GM12878 (cell line): ENCODE measurements around the gene GRM1. TPM values are rescaled to one million over a fixed set of nuclear protein-coding genes. Genes with fewer than 3 reads are reported as not detected.

ENCODE experiments used
- ATAC-seq: fragments of 200-7000 bp; cut with Tn5 transposase; 3 replicates; pipeline ENCODE4 v1.9.1; 2020; ENCODE audit warnings: mild to moderate bottlenecking, moderate library complexity
- BruUV-seq: library from RNA; stranded (reverse); fragments of 400-500 nt; replicated peaks from 2 replicates; lab custom pipeline; 2021; lab: Mats Ljungman, UMichigan
- CTCF ChIA-PET: fragments of 300-600 bp; sonication (Branson Sonifier 250); formaldehyde crosslinking; extraction: SDS; loops from one replicate; lab custom pipeline; 2021; ENCODE audit warnings: inconsistent platforms; lab: Yijun Ruan, JAX
- POLR2A ChIA-PET: fragments of 350-600 bp; formaldehyde crosslinking; extraction: SDS; loops from one replicate; lab custom pipeline; 2021; ENCODE audit warnings: inconsistent platforms; lab: Charles Lee
- RAD21 ChIA-PET: fragments of 300-600 bp; sonication (Branson Sonifier 250); formaldehyde crosslinking; loops from one replicate; lab custom pipeline; 2023; ENCODE audit warnings: antibody characterized with exemption; ENCODE audit not compliant: unreplicated experiment; lab: Charles Lee
- SMC1A ChIA-PET: fragments of 300-600 bp; sonication (Branson Sonifier 250); formaldehyde crosslinking; loops from one replicate; lab custom pipeline; 2023; ENCODE audit not compliant: unreplicated experiment, uncharacterized antibody; lab: Charles Lee
- DNase-seq: peaks from one replicate; pipeline ENCODE4 v3.0.0-alpha.2; 2011; ENCODE audit warnings: low read depth, low spot score
- FAIRE-seq: peaks from 3 replicates; lab custom pipeline; 2011; peaks lifted over from hg19 to GRCh38; lab: Jason Lieb, UNC
- H2AFZ ChIP-seq: 2 replicates; pipeline ENCODE4 v1.6.0; 2011; ENCODE audit warnings: low read depth, low read length, control low read depth; ENCODE audit not compliant: control insufficient read depth
- H3K27ac ChIP-seq: 2 replicates; pipeline ENCODE4 v1.5.1; 2011; ENCODE audit warnings: control low read depth; ENCODE audit not compliant: control insufficient read depth, insufficient read depth
- H3K27me3 ChIP-seq, 2 experiments: replicated peaks in 1 of 2; 2 replicates each; pipeline versions ENCODE4 v1.6.0 to v1.6.1; 2011; ENCODE audit warnings: low read length in 1 of 2; ENCODE audit not compliant: control insufficient read depth in 2 of 2, insufficient read depth in 2 of 2
- H3K36me3 ChIP-seq, 2 experiments: 2 replicates each; pipeline ENCODE4 v1.5.1; 2011; ENCODE audit warnings: low read length in 1 of 2; ENCODE audit not compliant: control insufficient read depth in 2 of 2, insufficient read depth in 2 of 2
- H3K4me1 ChIP-seq: 2 replicates; pipeline ENCODE4 v1.6.1; 2011; ENCODE audit warnings: mild to moderate bottlenecking, low read length, moderate library complexity, mixed read lengths; ENCODE audit not compliant: control insufficient read depth, insufficient read depth
- H3K4me2 ChIP-seq: 2 replicates; pipeline ENCODE4 v1.6.0; 2011; ENCODE audit warnings: control low read depth; ENCODE audit not compliant: control insufficient read depth, insufficient read depth
- H3K4me3 ChIP-seq: fragments of 200-600 bp; sonication (generic); 2 replicates; pipeline ENCODE4 v1.5.1; 2016
- H3K79me2 ChIP-seq: 2 replicates; pipeline ENCODE4 v1.6.0; 2011; ENCODE audit warnings: low read length; ENCODE audit not compliant: control insufficient read depth, insufficient read depth
- H3K9ac ChIP-seq: 2 replicates; pipeline ENCODE4 v1.8.0; 2011; ENCODE audit warnings: low read length, control low read depth, mixed read lengths; ENCODE audit not compliant: control insufficient read depth, insufficient read depth
- H3K9me3 ChIP-seq: replicated peaks from 3 replicates; pipeline ENCODE4 v1.5.1; 2011; ENCODE audit warnings: mild to moderate bottlenecking, low read length; ENCODE audit not compliant: control insufficient read depth, insufficient read depth
- H4K20me1 ChIP-seq: 2 replicates; pipeline ENCODE4 v1.6.0; 2011; ENCODE audit not compliant: control insufficient read depth, insufficient read depth
- BCL11A ChIP-seq: IDR thresholded peaks from 2 replicates; pipeline ENCODE4 v1.6.1; 2011; ENCODE audit warnings: low read depth, low read length
- CUX1 ChIP-seq: IDR thresholded peaks from 2 replicates; pipeline ENCODE4 v1.6.1; 2012; ENCODE audit warnings: improper control_type of control experiment, low read depth, low read length; ENCODE audit not compliant: insufficient replicate concordance
- ETV6 ChIP-seq, 2 experiments: fragments of 450-650 bp in 1 of 2; IDR thresholded peaks in 1 of 2; conservative IDR thresholded peaks in 1 of 2; 2 replicates each; pipeline ENCODE4 v1.6.1; 2014; ENCODE audit warnings: antibody characterized with exemption in 1 of 2, borderline replicate concordance in 1 of 2, low read depth in 1 of 2, mild to moderate bottlenecking in 1 of 2, moderate library complexity in 1 of 2
- IRF4 ChIP-seq: IDR thresholded peaks from 2 replicates; pipeline ENCODE4 v1.6.1; 2011; ENCODE audit warnings: low read depth, low read length
- KAT2A ChIP-seq: conservative IDR thresholded peaks from 2 replicates; pipeline ENCODE4 v1.6.1; 2011; ENCODE audit warnings: low read depth, low read length; ENCODE audit not compliant: control insufficient read depth
- MAX ChIP-seq: IDR thresholded peaks from 2 replicates; pipeline ENCODE4 v1.6.1; 2012; ENCODE audit warnings: low read depth, low read length, improper control_type of control experiment
- NR2F1 ChIP-seq: fragments of 450-650 bp; conservative IDR thresholded peaks from 2 replicates; pipeline ENCODE4 v1.6.1; 2017; ENCODE audit warnings: mild to moderate bottlenecking
- PAX8 ChIP-seq: fragments of 450-650 bp; IDR thresholded peaks from 2 replicates; pipeline ENCODE4 v1.6.1; 2017; ENCODE audit warnings: mild to moderate bottlenecking, moderate library complexity
- SMC3 ChIP-seq: IDR thresholded peaks from 2 replicates; pipeline ENCODE4 v1.6.1; 2011; ENCODE audit warnings: low read length, improper control_type of control experiment, borderline replicate concordance
- WRNIP1 ChIP-seq: IDR thresholded peaks from 2 replicates; pipeline ENCODE4 v1.6.1; 2011; ENCODE audit warnings: low read depth, low read length, improper control_type of control experiment, borderline replicate concordance
- ZBTB40 ChIP-seq: fragments of 450-650 bp; IDR thresholded peaks from 2 replicates; pipeline ENCODE4 v1.6.1; 2016; ENCODE audit warnings: mild to moderate bottlenecking, moderate library complexity, borderline replicate concordance
- WGBS: methylation state at CpG from one replicate; pipeline ENCODE4 v1.1.6; 2016; ENCODE audit warnings: low lambda C conversion rate; ENCODE audit not compliant: insufficient replicate concordance, insufficient coverage; ENCODE audit errors: missing lambda C conversion rate; 5-methylcytosine and 5-hydroxymethylcytosine counted together
- in situ Hi-C: fragments of 300-500 bp; cut with MboI; formaldehyde crosslinking; loops from 9 replicates; pipeline ENCODE4 v1.14.3; 2018; ENCODE audit warnings: mixed read lengths
- intact Hi-C: fragments of 100-400 bp; cut with micrococcal nuclease; formaldehyde crosslinking; loops from one replicate; pipeline ENCODE4 v1.14.2; 2022; ENCODE audit not compliant: unreplicated experiment
- polyA plus RNA-seq, 11 experiments: library from polyadenylated mRNA; depleted of rRNA in 4 of 11; unstranded in 6 of 11; stranded (reverse) in 5 of 11; fragments of >200 nt; fragmentation: Nextera tagmentation in 4 of 11; fragmentation: Illumina TruSeq in 1 of 11; extraction: Ambion mirVana in 4 of 11; extraction: Trizol in 1 of 11; gene quantifications; 1 replicate in 1 of 11; 2 replicates in 10 of 11; pipeline versions ENCODE4 v1.2.1 to v1.2.3, GENCODE V29; 2011 to 2016; ENCODE audit warnings: inconsistent platforms in 2 of 11, missing spikeins in 2 of 11, low read depth in 1 of 11
- total RNA-seq, 4 experiments: library from RNA; depleted of rRNA in 3 of 4; stranded (reverse); fragments of >200 nt in 3 of 4; fragmentation: Illumina TruSeq in 1 of 4; extraction: Trizol in 1 of 4; gene quantifications; 2 replicates each; pipeline versions ENCODE4 v1.2.1 to v1.2.3, GENCODE V29; 2013 to 2021

GRM1 gene
- total and polyA plus RNA-seq, 10 of the 15 experiments (the other 5 are each of a cell fraction or from before 2014, with no cell fraction given), result 0.04 TPM; not detected in 9

GRCh38 chr6:146267946-146268345 lies 239.1 kb downstream of the GRM1 start:
- 0% methylated on average over 1 of the region's 1 CpG for WGBS
- no peak for DNase-seq
- Histone ChIP-seq H3K27me3 (no peaks in the 10 kb centered on the region), H3K79me2 (no peaks in the 10 kb centered on the region), H3K4me2 (no peak overlapping the region), H3K9me3 (no peaks in the 10 kb centered on the region), H3K36me3 (no peaks in the 10 kb centered on the region), H3K4me1 (no peaks in the 10 kb centered on the region), H3K4me3 (no peak overlapping the region), H4K20me1 (no peaks in the 10 kb centered on the region), H3K9ac (no peak overlapping the region), H2AFZ (no peak overlapping the region), H3K27ac (no peak overlapping the region)
- TF ChIP-seq ETV6 (conservative IDR thresholded peaks at IDR 0.05 in 1 of 2, IDR thresholded peaks at IDR 0.05 in 1 of 2; ENCODE audit: borderline replicate concordance in 1 of 2, low read depth in 1 of 2) (no peak), ZBTB40 (no peak), MAX (no peak), SMC3 (no peak), NR2F1 (no peak), CUX1 (no peak), IRF4 (no peak), WRNIP1 (no peak), BCL11A (no peak), PAX8 (no peak), KAT2A (no peak)
- ATAC-seq, result no peak
- no peak for FAIRE-seq
- in situ Hi-C loops, result no loop called here
- ChIA-PET POLR2A (no interaction called here), SMC1A (no interaction called here), CTCF (no interaction called here), RAD21 (no interaction called here)
- BruUV-seq, result no TSS peak
- intact Hi-C loops, result no loop called here
